Measurements from ENCODE around the gene SLF2.

GRCh38 chr10:100963826-100964225 is 51.1 kb downstream of the SLF2 start:
- TF ChIP-seq CTCF (IDR thresholded peaks at IDR 0.05) = no peak
- TF ChIP-seq POLR2A (IDR thresholded peaks at IDR 0.05) = no peak

Measured in prostate gland (tissue), 2 donors.